ENCODE measurements around the gene SIRT2. TPM values are rescaled to one million over a fixed set of nuclear protein-coding genes. Genes with fewer than 3 reads are reported as not detected.
"Not testable (repeated sequence)": the region's sequence is repeated elsewhere in the genome, so short reads cannot be mapped to it uniquely, and the experiment has no call there.

SIRT2 gene
- total and polyA plus RNA-seq, 2 of the 8 experiments (the other 6 are each of a cell fraction or from before 2014, with no cell fraction given), result 6.5 to 10.0 TPM

DNA sequence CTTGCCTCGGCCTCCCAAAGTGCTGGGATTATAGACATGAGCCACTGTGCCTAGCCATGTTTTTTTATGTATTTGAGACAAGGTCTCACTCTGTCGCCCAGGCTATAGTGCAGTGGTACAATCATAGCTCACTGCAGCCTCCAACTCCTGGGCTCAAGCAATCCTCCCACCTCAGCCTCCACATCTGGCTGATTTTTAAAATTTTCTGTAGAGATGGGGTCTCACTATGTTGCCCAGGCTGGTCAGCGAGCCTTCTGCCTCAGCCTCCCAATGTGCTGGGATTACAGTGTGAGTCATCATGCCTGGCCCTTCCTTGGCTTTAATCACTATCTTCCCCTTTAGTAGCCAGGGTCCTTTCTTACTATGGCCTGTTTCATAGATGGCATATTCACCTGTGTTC, 14.7 kb downstream of the SIRT2 start:
- H2AK5ac ChIP-seq (ENCODE audit: low read depth, low read length); H4K20me1 ChIP-seq (replicated peaks in 1 of 2; ENCODE audit: control insufficient read depth in 1 of 2, insufficient read depth in 2 of 2, low read length in 2 of 2); DNase-seq (ENCODE audit: low read depth in 1 of 2, low spot score in 2 of 2); H3K9me3 ChIP-seq (ENCODE audit: insufficient read depth in 2 of 2, low read depth in 1 of 2, low read length in 1 of 2); H2BK20ac ChIP-seq (ENCODE audit: low read length); H2BK15ac ChIP-seq (ENCODE audit: low read length); H3K27me3 ChIP-seq (replicated peaks in 1 of 4; ENCODE audit: control insufficient read depth in 3 of 4, extremely low read depth in 1 of 4, insufficient read depth in 3 of 4, low read length in 3 of 4); H4K8ac ChIP-seq (ENCODE audit: extremely low read depth, insufficient read depth, low read length); H3K4me2 ChIP-seq (ENCODE audit: insufficient read depth in 1 of 2, low read depth in 2 of 2, low read length in 2 of 2); H2BK120ac ChIP-seq (replicated peaks; ENCODE audit: low read depth, low read length); H3K18ac ChIP-seq (ENCODE audit: extremely low read depth, low read length); H3K9ac ChIP-seq (replicated peaks in 1 of 4; ENCODE audit: extremely low read depth in 1 of 4, low read depth in 3 of 4, low read length in 3 of 4); H2BK5ac ChIP-seq (ENCODE audit: low read depth, low read length); H2AFZ ChIP-seq (ENCODE audit: low read length); POLR2A ChIA-PET (ENCODE audit: partially characterized antibody); H2BK12ac ChIP-seq (ENCODE audit: low read depth, low read length); H3K4ac ChIP-seq (replicated peaks; ENCODE audit: insufficient read length, low read depth, low read length); H3K27ac ChIP-seq (ENCODE audit: low read depth, low read length); FAIRE-seq; H3K36me3 ChIP-seq (ENCODE audit: control insufficient read depth in 2 of 4, insufficient read depth in 4 of 4, low read length in 3 of 4); H3K23me2 ChIP-seq (ENCODE audit: low read depth, low read length); H3K14ac ChIP-seq (ENCODE audit: insufficient read length); H3K4me3 ChIP-seq (ENCODE audit: extremely low read depth in 1 of 4, insufficient read depth in 2 of 4, low read depth in 3 of 4, low read length in 4 of 4); H3K23ac ChIP-seq (ENCODE audit: insufficient read length); H4K91ac ChIP-seq (replicated peaks; ENCODE audit: insufficient read length, low read length); H3K56ac ChIP-seq (replicated peaks; ENCODE audit: insufficient read length, low read depth, low read length); H4K5ac ChIP-seq (ENCODE audit: insufficient read length, low read depth, low read length); H3K4me1 ChIP-seq (replicated peaks in 1 of 4; ENCODE audit: control insufficient read depth in 3 of 4, insufficient read depth in 4 of 4, low read length in 3 of 4); H3K79me1 ChIP-seq (ENCODE audit: low read depth, low read length); H3K79me2 ChIP-seq (ENCODE audit: control insufficient read depth in 1 of 2, insufficient read depth in 2 of 2, low read length in 2 of 2): not testable (repeated sequence)
- 81% methylated on average over 3 of the region's 3 CpGs; no CpG with 5 or more reads in 1 of the 2 experiments for WGBS, 2 experiments (ENCODE audit: extremely low coverage in 1 of 2, insufficient coverage in 1 of 2, insufficient read length in 1 of 2, insufficient replicate concordance in 2 of 2, low coverage in 1 of 2, low lambda C conversion rate in 2 of 2, missing lambda C conversion rate in 1 of 2)
- CTCF ChIA-PET (ENCODE audit: partially characterized antibody), result interaction anchor here (1.3 kb wide), 1 partner anchor 21 kb away, joined by 3 read pairs; no protein-coding TSS in a partner anchor

Measured in H1 (cell line).